PC-3 (cell line): ENCODE data around the gene SPON2.

Experiments used
- EZH2 ChIP-seq: fragments of 300-600 bp; sonication (generic); IDR thresholded peaks from one replicate; pipeline ENCODE4 v1.6.1; 2017; ENCODE audit warnings: antibody characterized with exemption, mild to moderate bottlenecking, low read length; ENCODE audit not compliant: unreplicated experiment
- TF ChIP-seq, protein P1 (sequence below): fragments of 300-600 bp; sonication (generic); conservative IDR thresholded peaks from 2 replicates; pipeline ENCODE4 v1.5.1; 2017; ENCODE audit warnings: antibody characterized with exemption, low read depth, mild to moderate bottlenecking, low read length

DNA sequence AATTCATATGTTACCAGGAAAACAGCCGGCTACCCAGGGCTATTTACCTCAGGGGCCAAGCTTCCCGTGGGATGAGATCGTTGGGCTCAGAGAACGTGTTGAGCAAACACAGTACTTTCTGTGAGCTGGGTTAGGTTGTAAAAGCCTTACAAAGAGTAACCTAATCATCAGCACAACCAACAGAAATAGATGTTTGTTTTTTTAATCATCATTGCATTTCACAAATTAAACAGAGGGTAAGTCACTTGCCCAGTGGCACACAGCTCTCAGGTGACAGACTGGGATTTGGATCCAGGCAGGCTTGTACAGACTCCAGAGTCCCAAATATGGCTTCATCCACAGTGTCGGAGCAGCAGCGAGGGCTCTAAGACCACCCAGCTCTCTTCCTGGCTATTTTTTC lies 20.1 kb downstream of the SPON2 start:
- TF ChIP-seq, protein P1, sequence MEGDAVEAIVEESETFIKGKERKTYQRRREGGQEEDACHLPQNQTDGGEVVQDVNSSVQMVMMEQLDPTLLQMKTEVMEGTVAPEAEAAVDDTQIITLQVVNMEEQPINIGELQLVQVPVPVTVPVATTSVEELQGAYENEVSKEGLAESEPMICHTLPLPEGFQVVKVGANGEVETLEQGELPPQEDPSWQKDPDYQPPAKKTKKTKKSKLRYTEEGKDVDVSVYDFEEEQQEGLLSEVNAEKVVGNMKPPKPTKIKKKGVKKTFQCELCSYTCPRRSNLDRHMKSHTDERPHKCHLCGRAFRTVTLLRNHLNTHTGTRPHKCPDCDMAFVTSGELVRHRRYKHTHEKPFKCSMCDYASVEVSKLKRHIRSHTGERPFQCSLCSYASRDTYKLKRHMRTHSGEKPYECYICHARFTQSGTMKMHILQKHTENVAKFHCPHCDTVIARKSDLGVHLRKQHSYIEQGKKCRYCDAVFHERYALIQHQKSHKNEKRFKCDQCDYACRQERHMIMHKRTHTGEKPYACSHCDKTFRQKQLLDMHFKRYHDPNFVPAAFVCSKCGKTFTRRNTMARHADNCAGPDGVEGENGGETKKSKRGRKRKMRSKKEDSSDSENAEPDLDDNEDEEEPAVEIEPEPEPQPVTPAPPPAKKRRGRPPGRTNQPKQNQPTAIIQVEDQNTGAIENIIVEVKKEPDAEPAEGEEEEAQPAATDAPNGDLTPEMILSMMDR = no peak
- TF ChIP-seq EZH2 = no peak
